ENCODE data around the gene CPE. TPM values are rescaled to one million over a fixed set of nuclear protein-coding genes. Genes with fewer than 3 reads are reported as not detected.
"Not testable (repeated sequence)": the region's sequence is repeated elsewhere in the genome, so short reads cannot be mapped to it uniquely, and the experiment has no call there.

The CPE gene
- 29.1 TPM for polyA plus RNA-seq (2013, experiment 1 of 2; ENCODE audit: insufficient read length)
- 39.9 TPM for polyA plus RNA-seq (2013, experiment 2 of 2; ENCODE audit: insufficient read length)

DNA sequence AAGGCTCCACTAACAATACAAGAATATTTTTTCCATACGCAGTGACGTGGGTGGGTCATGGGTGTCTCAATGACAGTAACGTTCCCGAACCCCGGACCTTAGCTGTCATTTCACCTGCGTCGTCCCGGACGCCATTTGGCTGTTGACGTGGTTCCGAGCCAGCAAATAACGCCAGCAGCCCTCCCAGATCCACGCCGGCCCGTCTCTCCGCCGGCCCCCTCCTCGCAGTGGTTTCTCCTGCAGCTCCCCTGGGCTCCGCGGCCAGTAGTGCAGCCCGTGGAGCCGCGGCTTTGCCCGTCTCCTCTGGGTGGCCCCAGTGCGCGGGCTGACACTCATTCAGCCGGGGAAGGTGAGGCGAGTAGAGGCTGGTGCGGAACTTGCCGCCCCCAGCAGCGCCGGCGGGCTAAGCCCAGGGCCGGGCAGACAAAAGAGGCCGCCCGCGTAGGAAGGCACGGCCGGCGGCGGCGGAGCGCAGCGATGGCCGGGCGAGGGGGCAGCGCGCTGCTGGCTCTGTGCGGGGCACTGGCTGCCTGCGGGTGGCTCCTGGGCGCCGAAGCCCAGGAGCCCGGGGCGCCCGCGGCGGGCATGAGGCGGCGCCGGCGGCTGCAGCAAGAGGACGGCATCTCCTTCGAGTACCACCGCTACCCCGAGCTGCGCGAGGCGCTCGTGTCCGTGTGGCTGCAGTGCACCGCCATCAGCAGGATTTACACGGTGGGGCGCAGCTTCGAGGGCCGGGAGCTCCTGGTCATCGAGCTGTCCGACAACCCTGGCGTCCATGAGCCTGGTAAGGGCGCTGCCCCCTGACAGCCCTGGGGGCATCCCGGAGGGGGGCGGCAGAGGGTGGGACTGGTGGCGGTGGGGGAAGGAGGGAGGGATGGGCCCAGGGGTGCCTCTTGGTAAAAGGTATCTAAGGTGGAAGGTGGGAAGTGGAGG is at the start of gene CPE:
TSS of gene CPE (plus strand) at position 264 of the 933 bp plus-strand sequence. CDS start at position 478, 214 bp downstream.
- DNase-seq: peak; percentile 80

DNA sequence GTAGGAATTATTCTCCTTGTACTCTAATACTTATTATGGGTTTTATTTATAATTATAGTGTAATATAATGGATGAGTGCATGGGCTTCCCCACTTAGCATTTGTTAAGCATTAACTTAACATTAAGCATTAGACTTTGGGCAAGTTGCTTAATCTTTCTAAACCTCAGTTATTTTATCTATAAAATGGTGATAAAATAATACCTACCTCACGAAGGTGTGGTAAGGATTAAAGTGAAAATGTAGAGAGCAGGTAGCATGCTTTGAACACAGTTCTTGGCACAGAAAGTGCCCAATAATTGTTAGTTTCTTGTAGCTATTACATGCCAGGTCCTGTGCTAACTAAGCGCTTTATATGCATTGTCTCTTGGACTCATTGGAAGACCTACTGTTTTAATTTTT is 48.7 kb upstream of the CPE start:
- no peak for DNase-seq

DNA sequence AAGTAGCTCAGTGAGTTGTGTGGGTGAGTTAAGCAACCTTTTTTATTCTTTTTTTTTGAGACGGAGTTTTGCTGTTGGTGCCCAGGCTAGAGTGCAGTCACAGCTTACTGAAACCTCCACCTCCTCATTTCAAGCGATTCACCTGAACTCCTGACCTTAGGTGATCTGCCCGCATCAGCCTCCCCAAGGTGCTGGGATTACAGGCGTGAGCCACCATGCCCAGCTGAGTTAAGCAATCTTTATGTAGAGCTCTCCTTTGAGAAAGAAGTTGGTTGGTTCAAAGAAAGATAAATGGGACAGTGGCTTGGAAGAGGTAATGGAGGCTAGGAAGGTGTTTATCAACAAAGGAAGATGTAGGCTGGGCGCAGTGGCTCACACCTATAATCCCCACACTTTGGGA is 48.1 kb upstream of the CPE start:
- DNase-seq: no peak

GRCh38 chr4:165331359-165331758 is 47.4 kb upstream of the CPE start:
- DNase-seq: peak; percentile 20

DNA sequence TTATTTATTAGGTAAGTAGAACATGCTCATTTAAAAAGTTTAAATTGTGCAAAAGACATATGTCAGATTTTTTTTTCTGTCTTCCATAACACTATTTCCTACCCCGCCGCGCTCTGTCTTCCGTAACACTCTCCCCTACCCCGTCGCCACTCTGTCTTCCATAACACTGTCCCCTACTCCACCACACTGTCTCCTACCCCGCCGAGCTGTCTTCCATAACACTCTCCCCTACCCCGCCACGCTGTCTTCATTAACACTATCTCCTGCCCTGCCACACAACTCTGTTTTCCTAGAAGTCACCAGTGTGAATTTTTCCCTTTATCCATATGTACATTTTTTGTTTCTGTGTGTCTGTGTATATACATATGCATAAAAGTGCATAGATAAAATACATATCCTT is 47.0 kb upstream of the CPE start:
- no peak for DNase-seq

DNA sequence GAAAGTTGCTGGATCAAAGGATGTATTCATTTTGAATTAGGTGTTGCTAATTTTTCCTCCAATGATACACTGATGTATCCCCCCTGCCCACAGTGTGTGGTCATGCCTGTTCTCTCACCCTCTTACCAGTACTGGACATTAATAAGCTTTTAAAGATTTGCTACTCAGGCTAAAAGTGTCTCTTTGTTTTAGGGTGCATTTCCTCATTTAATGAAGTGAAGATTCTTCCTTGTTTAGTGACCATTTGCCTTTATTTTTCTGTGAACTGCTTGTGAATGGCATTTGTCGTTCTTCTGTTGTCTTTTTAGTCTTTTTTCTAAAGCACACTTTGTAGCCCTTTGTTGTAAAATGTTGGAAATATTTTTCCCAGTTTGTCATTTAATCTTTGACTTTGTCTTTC is 46.3 kb upstream of the CPE start:
- no peak for DNase-seq

- no peak for DNase-seq
Observed at GRCh38 chr4:165335163-165335703, 43.6 kb upstream of the CPE start.

DNA sequence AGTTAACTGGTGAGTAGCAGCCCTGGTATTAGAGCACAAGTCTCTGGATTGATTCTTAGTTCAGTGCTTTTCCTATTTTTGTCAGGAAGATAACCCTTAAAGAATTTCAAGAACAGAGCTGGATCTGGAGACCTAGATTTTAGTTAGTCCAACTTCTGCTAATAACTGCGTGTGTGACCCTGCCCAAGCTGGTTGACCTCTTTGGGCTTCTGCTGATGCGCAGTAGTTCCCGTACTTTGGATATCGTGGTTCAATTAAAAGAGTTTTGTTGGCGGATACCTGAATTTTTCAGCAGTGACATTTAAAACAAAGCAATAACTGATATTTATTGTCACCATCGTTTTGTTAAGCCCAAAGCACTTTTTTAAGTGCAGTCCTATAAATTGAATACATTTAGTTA is 42.1 kb upstream of the CPE start:
- DNase-seq: no peak

- DNase-seq: not testable (repeated sequence)
Observed at GRCh38 chr4:165342340-165342739, 36.5 kb upstream of the CPE start.

- no peak for DNase-seq
Observed at GRCh38 chr4:165343353-165344191, 35.2 kb upstream of the CPE start.

DNA sequence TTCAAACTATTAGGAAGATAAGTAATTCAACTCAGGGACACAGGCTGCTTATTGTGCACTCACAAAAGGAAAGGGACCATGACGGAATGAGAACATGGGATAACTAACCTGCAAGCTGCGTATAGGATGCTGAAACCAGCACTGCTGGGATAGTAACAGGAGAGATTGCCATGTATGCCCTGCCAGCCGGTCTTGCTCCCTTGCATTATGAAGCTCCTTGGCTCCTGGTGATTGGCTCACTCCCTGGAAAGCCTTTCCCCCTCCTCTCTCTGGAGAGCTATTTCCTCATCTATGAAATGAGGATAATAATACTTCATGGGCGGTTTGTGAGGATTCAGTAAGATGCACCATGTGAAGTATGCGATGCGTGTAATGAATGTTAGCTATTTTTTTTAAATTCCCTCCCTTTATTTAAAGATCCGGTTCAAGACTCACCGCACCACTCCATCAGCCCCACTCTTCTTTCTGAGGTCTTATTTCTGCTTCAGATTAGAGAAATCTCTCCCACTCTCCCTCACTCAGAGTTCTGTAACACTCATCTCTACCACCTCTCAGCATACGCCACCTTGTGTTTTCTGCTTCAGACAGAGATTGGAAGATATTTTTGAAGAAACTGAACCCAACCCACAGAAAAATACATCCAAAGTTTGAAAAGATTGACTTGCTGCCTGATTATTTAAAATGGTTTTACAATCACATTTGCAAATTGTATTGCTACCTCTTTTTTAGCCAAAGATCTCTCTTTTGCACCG is 33.0 kb upstream of the CPE start:
- no peak for DNase-seq

- DNase-seq: no peak
Observed at GRCh38 chr4:165347647-165348569, 30.9 kb upstream of the CPE start.

DNA sequence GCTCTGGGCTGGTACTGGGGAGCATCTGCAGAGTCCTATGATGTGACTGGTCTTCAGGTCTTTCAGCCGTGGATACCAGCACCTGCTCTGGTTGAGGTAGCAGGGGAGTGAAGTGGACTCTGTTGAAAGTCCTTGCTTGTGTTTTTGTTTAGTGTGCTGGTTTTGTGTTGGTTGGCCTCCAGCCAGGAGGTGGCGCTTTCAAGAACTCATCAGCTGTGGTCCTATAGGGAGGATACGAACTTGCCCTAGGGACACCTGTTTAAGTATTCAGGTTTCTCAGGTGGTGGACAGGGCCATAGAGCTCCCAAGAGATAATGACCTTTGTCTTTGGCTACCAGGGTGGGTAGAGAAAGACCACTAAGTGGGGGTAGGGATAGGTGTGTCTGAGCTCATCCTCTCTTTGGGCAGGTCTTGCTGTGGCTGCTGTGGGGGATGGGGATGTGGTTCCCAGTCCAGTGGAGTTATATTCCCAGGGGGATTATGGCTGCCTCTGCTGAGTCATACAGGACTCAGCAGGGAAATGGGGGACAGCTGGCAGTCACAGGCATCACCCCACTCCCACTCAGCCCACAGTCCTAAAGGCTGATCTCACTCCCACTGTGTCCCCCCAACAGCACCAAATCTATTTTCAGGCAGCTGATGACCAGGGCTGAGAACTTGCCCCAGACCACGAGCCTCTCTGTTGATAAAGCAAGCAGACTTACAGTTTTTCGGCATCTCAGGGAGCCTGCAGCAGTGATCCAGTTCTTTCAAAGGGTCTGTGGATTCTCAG is 27.3 kb upstream of the CPE start:
- no peak for DNase-seq

GRCh38 chr4:165355900-165356300 is 22.9 kb upstream of the CPE start:
- peak; percentile 54 for DNase-seq

- DNase-seq: peak; percentile 54
Observed at GRCh38 chr4:165359506-165359905, 19.3 kb upstream of the CPE start.

DNA sequence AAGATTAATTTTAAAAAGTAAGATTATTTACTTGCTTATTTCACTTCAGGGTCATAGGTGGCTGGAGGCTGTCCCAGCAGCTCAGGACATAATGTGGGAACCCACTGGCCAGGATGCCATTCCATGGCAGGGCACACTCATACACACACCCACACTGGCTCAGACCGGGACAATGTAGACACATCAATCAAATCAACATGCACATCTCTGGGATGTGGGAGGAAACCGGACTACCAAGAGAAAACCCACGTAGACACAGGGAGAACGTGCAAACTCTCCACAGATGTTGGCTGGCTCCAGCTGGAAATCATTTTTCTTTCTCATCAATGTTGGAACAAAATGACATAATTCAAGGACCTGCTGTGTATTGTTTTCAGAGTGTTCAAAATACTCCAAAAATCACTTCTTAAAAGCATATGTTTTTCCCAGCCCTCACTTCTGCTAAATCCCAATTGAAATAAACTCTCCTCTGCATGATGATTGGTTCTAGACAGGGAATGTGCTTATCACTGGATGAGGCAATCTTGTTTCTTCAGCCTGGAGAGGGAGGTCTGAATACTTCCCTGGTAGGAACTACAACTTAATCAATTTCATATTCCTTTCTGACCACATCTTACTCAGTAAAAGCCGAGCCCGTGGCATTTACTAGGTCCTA is 18.6 kb upstream of the CPE start:
- peak; percentile 25 for DNase-seq

- no peak for DNase-seq
Observed at GRCh38 chr4:165360985-165361670, 17.7 kb upstream of the CPE start.

DNA sequence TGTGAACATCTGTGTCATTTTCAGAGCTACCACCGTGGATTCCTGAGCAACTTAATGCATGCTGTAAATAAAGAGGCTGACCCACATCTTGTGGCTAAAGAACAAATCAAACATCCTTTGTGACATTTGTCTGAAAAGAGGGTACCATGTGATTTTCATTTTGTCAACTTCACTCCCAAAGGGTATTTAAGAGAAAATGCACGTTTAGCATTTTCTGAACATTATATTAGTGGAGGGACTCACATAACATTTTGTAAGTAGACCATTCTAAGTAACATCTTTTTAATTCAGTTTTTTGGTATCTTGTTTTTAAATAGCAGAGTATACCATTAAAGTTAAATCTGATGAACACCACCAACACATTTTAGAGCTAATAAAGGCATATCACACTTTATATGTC is 17.0 kb upstream of the CPE start:
- no peak for DNase-seq

- DNase-seq: no peak
Observed at GRCh38 chr4:165364452-165365080, 14.2 kb upstream of the CPE start.

All from fibroblast of skin of back (primary cell).